ENCODE data around the gene GDPD3. TPM values are rescaled to one million over a fixed set of nuclear protein-coding genes. Genes with fewer than 3 reads are reported as not detected.

GDPD3 gene
- total and polyA plus RNA-seq, 2 of the 13 experiments (the other 11 are each of a cell fraction or from before 2014, with no cell fraction given): 18.7 to 20.6 TPM

- TF ChIP-seq ZHX1 (CRISPR knock-in tag; IDR thresholded peaks at IDR 0.05; ENCODE audit: low read depth) (peak; percentile 38; the same call in 1 of the 2 replicates), SIX4 (CRISPR knock-in tag; IDR thresholded peaks at IDR 0.05) (peak; percentile 82), MIXL1 (CRISPR knock-in tag; IDR thresholded peaks at IDR 0.05) (peak; percentile 96), ZNF136 (CRISPR knock-in tag; IDR thresholded peaks at IDR 0.05; ENCODE audit: low read depth) (no peak), BHLHE40 (IDR thresholded peaks at IDR 0.05; ENCODE audit: low read length) (peak; percentile 91), CCDC6 (CRISPR knock-in tag; IDR thresholded peaks at IDR 0.05) (0 out of 2 replicates have a peak, but pooled peaks have one; percentile 36), KDM1A (CRISPR knock-in tag; IDR thresholded peaks at IDR 0.05) (peak; percentile 60; the same call in 1 of the 2 replicates), HES4 (CRISPR knock-in tag; IDR thresholded peaks at IDR 0.05; ENCODE audit: borderline replicate concordance) (no peak), KDM4B (CRISPR knock-in tag; IDR thresholded peaks at IDR 0.05) (peak; percentile 65), ZNF563 (CRISPR knock-in tag; IDR thresholded peaks at IDR 0.05) (no peak), BATF2 (CRISPR knock-in tag; IDR thresholded peaks at IDR 0.05) (no peak), ZNF382 (CRISPR knock-in tag; IDR thresholded peaks at IDR 0.05; ENCODE audit: borderline replicate concordance) (no peak)
- TF ChIP-seq, protein P1, sequence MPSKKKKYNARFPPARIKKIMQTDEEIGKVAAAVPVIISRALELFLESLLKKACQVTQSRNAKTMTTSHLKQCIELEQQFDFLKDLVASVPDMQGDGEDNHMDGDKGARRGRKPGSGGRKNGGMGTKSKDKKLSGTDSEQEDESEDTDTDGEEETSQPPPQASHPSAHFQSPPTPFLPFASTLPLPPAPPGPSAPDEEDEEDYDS (CRISPR knock-in tag; IDR thresholded peaks at IDR 0.05): peak; percentile 87
- TF ChIP-seq, protein P2, sequence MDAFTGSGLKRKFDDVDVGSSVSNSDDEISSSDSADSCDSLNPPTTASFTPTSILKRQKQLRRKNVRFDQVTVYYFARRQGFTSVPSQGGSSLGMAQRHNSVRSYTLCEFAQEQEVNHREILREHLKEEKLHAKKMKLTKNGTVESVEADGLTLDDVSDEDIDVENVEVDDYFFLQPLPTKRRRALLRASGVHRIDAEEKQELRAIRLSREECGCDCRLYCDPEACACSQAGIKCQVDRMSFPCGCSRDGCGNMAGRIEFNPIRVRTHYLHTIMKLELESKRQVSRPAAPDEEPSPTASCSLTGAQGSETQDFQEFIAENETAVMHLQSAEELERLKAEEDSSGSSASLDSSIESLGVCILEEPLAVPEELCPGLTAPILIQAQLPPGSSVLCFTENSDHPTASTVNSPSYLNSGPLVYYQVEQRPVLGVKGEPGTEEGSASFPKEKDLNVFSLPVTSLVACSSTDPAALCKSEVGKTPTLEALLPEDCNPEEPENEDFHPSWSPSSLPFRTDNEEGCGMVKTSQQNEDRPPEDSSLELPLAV (CRISPR knock-in tag; conservative IDR thresholded peaks at IDR 0.05; ENCODE audit: low read depth): no peak
- TF ChIP-seq, protein P3, sequence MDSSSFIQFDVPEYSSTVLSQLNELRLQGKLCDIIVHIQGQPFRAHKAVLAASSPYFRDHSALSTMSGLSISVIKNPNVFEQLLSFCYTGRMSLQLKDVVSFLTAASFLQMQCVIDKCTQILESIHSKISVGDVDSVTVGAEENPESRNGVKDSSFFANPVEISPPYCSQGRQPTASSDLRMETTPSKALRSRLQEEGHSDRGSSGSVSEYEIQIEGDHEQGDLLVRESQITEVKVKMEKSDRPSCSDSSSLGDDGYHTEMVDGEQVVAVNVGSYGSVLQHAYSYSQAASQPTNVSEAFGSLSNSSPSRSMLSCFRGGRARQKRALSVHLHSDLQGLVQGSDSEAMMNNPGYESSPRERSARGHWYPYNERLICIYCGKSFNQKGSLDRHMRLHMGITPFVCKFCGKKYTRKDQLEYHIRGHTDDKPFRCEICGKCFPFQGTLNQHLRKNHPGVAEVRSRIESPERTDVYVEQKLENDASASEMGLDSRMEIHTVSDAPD (CRISPR knock-in tag; IDR thresholded peaks at IDR 0.05): no peak
- TF ChIP-seq, protein P4, sequence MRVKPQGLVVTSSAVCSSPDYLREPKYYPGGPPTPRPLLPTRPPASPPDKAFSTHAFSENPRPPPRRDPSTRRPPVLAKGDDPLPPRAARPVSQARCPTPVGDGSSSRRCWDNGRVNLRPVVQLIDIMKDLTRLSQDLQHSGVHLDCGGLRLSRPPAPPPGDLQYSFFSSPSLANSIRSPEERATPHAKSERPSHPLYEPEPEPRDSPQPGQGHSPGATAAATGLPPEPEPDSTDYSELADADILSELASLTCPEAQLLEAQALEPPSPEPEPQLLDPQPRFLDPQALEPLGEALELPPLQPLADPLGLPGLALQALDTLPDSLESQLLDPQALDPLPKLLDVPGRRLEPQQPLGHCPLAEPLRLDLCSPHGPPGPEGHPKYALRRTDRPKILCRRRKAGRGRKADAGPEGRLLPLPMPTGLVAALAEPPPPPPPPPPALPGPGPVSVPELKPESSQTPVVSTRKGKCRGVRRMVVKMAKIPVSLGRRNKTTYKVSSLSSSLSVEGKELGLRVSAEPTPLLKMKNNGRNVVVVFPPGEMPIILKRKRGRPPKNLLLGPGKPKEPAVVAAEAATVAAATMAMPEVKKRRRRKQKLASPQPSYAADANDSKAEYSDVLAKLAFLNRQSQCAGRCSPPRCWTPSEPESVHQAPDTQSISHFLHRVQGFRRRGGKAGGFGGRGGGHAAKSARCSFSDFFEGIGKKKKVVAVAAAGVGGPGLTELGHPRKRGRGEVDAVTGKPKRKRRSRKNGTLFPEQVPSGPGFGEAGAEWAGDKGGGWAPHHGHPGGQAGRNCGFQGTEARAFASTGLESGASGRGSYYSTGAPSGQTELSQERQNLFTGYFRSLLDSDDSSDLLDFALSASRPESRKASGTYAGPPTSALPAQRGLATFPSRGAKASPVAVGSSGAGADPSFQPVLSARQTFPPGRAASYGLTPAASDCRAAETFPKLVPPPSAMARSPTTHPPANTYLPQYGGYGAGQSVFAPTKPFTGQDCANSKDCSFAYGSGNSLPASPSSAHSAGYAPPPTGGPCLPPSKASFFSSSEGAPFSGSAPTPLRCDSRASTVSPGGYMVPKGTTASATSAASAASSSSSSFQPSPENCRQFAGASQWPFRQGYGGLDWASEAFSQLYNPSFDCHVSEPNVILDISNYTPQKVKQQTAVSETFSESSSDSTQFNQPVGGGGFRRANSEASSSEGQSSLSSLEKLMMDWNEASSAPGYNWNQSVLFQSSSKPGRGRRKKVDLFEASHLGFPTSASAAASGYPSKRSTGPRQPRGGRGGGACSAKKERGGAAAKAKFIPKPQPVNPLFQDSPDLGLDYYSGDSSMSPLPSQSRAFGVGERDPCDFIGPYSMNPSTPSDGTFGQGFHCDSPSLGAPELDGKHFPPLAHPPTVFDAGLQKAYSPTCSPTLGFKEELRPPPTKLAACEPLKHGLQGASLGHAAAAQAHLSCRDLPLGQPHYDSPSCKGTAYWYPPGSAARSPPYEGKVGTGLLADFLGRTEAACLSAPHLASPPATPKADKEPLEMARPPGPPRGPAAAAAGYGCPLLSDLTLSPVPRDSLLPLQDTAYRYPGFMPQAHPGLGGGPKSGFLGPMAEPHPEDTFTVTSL (CRISPR knock-in tag; IDR thresholded peaks at IDR 0.05; ENCODE audit: borderline replicate concordance): peak; percentile 95
Observed at GRCh38 chr16:30139583-30140481, 26.5 kb upstream of the GDPD3 start (continued).

All from HepG2 (cell line).